HG03565 (cell line): Measurements from ENCODE around the gene UNC5A.

Source experiments
- ATAC-seq: cut with Tn5 transposase; IDR thresholded peaks from one replicate; pipeline ENCODE4 v1.9.1; 2021; ENCODE audit warnings: mild to moderate bottlenecking, moderate library complexity; ENCODE audit not compliant: unreplicated experiment

UNC5A gene

DNA sequence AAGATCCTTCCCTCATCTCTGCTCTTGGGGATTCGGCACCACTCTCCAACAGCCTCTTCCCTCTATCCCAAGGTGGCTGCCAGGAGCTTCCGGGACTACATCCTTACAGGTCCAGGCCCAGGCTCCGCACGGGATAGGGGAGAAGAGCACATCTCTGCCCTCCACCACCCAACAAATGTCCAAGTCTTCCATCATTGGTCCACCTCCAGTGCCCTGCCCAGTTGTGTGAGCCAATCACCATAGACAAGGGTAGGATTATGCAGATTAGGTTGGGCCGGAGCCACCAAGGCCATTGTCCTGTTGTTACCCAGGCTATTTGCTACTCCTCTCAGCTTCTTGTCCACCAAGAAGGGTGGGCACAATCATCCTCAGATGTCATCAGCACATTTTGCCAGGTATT is 9.1 kb downstream of the UNC5A start:
- ATAC-seq = no peak

DNA sequence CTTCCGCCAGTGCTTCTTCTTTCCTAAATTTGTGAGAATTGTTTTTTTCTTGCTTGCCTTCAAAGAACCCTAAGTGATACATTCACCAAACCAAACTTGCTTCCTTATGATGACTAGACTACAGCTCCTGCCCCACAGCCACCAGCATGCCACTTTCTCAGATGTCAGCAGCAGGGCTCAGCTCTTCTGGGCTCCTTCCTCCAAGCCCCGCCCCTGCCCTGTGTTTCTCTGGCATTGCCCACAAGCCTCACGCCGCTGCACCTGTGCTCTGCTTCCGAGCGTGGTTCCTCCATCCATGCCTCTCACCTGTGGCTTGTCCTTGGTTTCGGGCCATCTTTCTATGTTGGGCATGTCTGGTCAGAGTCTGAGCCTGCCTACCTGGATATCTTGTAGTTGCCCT is 10.6 kb downstream of the UNC5A start:
- no peak for ATAC-seq

DNA sequence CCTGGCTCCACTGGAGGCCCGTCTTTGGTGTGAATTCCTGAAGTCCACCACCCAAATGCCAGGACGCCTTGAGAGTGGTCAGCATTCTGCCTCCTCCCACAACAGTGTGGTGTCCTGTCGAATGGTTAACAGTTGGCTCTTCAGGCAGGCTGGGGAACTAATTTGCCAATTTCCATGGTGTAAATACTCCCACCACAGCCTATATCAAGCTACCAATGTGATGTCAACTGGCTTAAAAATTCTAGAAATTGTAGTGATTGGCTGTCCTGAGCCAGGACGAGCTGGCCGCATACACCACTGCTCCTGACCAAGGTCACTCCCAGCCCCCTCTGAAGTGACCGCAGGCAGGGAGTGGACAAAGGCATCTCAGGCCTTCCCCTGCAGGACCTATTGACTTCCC is 11.1 kb downstream of the UNC5A start:
- no peak for ATAC-seq

DNA sequence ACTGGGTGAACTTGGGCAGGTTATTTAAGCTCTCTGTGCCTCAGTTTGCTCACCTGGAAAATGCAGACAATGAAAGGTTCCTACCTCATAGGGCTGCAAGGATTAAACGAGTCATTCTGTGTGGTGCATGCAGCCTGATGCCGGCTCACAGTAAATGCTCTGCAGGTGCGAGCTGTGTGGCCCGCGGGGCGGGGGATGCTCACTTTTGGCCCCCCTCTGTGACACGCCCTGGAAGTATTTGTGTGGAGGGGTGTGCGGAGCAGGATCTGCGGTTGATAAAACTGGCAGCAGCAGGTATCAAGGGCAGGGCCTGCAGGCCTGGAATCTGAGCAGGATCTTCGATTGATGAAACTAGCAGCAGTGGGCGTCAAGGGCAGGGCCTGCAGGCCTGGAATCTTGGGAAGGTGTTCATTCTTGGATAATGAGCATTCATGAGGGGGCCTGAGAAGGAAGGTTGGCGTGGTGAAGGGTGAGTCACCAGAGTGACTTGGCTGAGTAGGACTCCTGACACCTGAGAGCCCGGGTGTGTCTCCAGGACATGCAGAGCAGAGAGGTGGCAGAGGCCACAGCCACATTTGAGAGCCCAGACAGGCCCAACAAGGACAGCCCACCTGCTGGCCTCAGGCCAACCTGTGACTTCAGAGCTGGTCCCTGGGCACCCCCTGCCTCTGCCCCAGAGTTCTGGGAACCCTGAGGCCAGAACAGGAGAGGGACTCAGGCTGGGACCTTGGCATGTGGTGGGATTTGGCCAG is 11.9 kb downstream of the UNC5A start:
- no peak for ATAC-seq

DNA sequence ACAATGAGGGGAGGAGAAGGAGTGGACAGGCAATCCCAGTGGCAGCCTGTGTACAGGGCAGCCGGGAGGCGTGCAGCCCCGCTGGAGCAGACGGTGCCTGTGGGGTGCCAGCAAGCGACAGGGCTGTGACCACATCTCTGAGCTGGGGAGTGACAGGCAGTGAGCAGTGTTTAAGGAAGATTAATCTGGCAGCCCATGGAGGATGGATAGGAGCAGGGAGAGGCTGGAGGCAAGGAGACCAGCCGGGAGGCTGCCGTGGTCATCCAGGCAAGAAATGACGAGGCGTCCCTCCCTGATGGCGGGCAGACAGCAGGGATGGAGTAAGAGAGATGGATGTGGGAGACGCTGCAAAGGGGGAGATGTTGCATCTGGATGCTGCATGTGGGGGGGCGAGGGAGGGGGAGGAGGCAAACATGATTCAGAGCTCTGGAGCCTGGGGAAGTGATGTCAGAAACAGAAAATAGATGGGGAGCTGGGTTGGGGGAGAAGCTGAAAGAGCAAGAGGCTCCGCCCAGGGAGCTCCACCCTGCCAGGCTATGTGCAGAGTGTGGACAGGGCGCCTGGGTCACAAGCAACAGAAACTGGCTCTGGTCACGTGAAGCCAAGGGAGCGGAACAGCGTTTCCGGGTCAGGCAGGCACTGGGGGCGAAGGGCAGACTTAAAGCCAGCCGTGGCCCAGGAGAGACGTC is 12.6 kb downstream of the UNC5A start:
- no peak for ATAC-seq

DNA sequence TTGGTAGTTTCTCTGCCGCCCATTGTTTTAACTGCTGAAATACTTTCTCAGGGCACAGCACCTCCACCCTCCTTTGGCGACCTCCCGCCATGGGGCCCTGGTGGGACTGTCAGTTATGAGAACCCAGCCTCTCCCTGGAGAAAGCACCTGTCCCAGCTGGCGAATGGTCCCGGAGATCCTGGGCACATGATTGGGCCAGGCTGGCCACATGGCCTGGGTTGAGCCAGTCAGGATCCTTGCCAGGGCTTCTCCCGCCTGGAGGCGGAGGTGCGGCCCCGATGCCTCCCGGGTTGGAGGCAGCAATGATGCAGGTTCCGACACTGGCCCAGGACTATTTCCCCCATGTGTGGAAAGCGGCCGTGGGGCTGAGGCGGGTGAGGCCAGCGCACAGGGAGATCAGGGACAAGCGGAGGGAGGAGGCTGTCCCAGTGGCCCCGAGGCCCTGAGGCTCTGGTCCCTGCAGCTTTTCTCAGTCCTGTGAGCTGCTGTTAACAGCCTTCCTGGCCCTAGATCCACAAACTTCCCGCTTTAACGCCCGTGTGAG is 13.6 kb downstream of the UNC5A start:
- no peak for ATAC-seq

DNA sequence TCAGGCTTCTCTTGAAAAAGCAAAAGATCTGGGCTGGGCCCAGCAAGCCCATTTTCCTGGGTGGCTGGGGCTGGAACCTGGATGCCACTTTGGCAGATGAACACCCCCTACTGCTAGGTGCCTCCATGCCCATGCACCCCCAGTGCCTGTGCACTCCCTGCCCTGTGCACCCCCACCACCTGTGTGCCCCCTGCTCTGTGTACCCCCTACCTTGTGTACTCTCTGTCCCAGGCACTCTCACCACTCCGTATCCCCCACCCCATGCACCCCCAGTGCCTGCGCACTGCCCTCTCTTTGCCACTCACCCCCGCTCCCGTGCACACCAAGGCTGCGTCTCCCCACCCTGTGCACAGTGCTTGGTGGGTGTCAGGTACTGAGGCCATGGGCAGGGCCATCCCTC is 14.2 kb downstream of the UNC5A start:
- no peak for ATAC-seq

DNA sequence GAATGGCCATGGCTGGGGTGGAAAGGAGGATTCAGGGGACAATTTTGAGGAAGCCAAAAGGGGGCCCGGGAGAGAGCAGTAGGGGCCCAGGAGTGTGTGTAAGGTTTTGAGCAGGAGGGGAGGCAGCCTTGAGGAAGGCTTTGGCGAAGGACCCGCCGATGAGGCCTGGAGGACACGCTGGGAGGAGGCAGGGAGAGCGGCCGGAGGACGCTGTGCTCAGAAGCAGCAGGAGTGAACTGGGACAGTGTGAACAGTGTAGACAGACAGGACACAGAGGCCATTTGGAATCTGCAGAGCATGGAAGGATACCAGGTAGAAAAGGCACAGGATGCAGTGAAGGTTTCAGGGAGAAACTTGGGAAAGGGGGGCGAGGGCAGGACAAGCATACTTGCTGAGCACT is 14.9 kb downstream of the UNC5A start:
- no peak for ATAC-seq

DNA sequence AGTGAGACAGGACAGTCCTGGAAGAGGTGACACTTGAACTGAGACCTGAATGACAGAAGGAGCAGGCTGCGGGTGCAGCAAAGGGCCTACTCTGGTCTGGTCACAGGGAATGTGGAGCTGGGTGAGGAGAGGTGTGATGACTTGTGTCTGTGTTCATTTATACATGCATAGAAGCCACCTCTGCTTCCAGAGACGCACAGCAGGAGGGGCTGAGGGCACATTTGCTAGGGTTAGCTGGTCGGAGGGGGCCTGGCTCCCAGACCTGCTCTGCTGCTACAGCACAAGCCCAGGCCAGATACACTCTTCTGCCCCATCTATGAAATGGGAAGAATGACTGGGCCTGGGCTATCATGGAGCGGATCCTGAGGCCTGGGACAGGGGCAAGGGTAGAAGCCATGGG is 15.6 kb downstream of the UNC5A start:
- no peak for ATAC-seq

DNA sequence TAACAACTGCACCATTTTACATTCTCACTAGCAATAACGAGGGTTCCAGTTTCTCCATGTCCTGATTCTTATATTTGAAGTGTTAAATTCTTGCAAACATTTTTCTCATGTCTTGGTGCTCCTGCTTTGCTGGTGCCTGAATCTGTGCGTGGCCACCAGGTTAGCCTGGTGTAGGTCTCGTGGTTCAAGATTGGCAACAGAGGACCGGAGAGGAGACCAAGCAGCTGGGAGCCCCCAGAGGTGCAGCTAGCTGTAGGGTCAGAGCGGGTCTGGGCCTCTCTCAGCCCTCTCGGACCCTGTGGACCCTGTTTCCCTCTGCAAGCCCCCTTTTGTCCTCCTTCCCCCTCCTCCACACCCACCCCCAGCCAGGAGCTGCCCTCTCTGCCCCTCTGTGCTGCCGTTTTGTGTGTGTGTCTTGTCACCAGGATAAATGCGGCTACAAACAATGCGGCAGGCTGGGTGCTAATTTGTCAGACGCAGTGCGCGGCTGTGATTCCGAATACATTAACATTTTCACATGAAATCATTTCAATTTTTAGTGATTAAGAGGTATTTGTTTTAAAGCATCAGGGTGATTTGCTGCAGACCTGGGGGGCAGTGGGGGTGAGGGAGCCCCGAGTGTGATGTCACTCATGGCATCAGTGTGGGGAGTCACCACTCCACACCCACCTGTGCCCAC is 17.5 kb downstream of the UNC5A start:
- no peak for ATAC-seq

DNA sequence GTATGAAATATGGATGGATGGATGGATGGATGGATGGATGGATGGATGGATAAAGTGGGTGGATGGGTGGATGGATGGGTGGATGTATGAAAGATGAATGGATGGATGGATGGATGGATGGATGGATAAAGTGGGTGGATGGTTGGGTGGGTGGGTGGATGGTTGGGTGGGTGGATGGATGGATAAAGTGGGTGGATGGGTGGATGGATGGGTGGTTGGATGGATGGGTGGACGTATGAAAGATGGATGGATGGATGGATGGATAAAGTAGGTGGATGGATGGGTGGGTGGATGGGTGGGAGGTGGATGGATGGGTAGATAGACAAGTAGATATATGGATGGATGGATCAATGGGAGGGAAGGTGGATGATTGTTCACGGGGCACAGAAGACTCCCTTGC is 19.0 kb downstream of the UNC5A start:
- ATAC-seq = no peak

DNA sequence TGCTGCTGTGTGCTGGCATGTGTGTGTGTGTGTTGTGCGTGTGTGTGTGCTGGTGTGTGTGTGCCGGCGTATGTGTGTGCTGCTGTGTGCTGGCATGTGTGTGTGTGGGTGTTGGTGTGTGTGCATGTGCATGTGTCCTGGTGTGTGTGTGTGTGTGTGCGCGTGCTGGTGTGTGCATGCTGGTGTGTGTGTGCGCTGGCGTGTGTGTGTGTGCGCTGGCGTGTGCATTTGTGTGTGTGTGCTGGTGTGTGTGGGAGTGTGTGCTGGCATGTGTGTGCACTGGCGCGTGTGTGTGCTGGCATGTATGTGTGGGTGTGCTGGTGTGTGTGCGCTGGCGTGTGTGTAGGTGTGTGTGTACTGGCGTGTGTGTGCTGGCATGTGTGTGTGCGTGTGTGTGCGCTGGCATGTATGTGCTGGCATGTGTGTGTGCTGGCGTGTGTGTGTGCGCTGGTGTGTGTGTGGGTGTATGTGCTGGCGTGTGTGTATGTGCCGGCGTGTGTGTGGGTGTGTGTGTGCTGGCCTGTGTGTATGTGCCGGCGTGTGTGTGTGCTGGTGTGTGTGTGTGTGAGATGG is 20.1 kb downstream of the UNC5A start:
- no peak for ATAC-seq

DNA sequence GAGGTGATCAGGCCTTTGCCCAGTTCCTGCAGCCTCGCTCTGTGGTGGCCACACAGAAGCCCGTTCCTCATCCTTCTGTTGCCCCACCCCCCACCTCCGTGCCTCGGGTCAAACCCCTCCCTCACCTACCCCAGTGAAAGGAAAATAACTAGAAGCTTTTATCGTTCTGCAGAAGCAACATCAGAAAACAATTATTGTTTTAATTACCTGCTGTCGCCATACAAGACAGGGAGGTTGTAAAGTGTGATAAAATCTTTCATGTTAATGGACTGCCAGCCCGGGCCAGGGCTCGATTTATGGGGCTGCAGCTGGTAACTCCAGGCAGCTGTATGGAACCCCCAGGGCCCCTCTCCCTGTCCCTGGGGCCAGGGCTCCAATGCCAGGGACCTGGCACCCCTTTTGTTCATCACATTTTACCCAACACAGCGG is 20.6 kb downstream of the UNC5A start:
- no peak for ATAC-seq

DNA sequence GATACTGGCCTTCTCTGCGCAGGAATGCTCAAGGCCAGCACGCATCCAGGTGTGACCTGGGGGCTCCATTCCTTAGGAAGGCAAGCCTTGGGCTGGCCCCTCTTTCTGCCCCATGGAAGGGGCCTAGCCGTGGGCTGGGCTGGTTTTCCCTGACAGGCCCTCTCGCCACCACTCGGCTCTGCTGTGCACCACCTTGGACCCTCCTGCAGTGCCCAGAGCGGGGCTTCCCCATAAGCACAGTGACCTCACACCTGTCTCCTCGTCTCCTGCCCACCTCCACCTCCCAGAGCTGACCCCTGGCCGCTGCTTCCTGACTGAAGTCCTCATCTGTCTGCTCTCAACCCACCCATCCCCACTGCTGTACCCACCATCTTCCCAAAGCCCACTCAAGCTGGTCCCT is 21.1 kb downstream of the UNC5A start:
- no peak for ATAC-seq

DNA sequence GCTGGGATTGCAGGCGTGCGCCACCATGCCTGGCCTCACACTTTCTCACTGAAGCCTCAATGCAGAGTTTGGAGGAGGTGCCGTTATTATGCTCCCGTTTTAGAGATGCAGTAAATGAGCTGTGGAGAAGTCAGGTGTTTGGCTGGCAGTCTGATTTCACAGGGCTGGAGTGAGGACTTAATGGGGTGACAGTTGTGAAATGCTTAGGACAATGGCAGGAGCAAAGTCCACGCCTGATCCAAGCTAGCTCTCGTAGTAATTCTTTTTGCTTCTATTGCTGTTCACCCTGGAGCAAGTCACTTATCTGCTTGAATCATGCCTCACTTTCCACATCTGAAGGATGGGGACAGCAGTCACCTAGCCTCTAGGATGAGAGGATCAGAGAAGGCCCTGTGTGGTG is 21.8 kb downstream of the UNC5A start:
- ATAC-seq = no peak

DNA sequence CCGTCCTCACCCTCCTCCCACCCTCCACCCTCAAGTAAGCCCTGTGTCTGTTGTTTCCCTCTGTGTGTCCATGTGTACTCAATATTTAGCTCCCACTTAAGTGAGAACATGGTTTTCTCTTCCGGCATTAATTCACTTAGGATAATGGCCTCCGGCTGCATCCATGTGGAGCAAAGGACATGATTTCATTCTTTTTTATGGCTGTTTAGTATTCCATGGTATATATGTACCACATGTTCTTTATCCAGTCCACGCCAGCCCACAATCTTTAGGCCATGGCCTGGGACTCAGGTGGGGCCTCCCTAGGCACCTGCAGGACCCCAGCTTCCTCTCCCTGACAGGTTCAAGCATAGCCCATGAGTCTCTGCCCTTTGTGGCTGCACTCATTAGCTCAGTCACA is 22.9 kb downstream of the UNC5A start:
- no peak for ATAC-seq

DNA sequence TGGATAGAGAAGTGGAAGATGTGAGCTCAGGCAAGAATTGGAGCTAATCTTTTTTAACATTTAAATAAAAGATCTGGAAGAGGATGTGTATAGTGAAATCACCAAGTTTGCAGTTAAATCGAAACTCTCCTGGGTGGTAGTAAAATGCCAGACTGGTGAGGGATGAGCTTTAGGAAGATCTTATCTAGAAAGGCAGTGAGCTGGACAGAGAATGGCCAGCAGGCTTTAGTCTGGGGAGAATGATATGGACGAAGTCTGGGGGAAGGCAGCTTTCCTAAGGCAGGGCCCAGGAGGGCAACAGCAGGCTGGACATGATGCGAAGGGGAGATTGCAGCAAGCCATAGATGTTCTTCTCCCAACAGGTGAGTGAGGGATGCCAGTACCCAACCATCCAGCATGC is 25.6 kb downstream of the UNC5A start:
- ATAC-seq = no peak

DNA sequence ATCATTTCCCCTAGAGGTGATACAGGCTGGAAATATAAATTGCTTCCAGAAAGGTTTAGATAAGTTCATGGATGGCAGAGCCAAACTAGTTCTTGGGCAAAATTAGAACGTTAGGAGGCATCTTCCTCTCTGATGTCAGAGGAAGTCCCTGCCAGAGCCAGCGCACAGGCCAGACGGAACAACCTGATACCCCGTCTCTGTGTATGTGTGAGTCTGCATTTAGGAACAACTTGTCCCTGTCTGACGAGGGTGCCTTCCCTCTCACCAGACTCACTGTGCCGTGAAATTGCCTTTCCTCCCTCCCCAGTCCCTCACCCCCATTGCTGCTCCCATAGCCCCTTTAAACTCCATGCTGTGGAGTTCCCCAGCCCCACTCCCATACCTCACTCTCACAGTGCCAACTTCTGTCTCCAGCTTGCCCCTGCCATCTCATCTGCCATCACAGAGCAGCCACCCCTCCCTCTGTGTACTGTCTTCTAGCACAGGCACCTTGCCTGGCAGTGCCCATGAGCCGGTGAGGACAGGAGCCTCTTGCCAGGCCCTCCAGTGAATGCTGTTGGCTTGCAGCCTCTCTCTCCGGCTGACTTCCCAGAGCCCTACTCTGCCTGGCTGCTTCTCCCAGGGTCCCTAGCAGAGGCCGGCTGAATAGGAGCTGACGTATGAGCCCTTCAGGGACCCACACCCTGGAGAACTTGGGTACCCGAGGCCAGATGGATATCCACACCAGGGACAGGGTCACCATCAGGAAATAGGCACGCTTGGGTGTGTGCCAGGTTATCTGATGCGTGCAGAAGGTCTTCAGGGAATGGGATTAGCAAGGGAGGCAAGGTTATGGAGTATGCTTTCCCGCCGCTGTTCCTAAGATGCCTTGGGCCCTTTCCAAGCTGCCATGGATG is 26.7 kb downstream of the UNC5A start:
- ATAC-seq = no peak

DNA sequence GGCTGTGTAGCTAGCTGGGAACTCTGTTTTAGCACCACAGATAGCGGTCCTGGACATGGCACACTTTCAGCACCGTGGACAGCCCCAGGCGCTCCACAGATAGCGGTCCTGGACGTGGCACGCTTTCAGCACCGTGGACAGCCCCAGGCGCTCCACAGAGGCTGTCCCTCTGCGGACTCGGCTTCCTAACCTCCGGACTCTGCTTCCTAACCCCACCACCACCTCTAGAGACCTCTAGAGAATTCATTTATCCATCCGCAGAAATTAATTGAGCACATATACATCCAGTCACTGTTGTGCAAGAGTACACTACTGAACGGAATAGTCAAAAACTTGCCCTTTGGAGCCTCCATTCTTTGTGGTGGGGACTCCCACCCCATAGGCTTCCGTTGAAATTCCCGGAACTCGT is 27.4 kb downstream of the UNC5A start:
- ATAC-seq = no peak

DNA sequence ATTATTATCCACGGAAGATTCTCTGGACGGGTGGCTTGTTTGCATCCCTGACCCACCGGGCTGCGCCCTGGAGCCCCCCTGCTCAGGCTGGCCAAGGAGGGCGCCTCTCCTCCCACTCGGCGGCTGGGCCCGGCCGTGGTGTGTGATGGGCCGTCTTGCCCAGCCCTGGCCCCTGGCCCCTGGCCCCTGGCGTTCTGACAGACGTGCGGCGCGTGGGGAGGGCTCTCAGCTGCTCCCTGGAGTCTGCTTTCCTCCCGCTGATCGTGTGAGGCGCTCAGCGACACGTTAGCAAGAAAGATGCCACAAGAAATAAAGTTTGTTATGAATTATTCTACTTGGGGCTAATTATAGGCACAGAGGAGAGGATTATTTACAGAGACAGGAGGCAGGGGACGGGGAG is 33.3 kb downstream of the UNC5A start:
- no peak for ATAC-seq

DNA sequence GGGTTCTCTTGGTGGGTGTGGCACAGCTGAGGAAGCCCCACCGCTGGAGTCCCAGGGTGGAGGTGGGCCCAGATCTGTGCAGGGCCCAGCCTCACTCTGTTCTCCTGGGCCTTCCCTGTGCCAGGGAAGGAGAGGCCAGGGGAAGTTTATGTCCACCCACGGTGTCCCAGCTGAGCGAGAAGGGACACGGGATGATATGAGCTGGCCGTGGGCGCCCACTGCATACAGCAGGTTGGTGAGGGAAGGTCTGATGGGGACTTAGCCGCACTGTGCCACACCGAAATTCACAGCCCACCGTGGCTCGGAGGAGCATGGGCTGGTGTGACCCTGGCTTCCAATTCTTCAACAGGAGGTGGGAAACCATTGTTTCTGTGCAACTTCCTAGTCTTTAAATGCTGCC is 33.9 kb downstream of the UNC5A start:
- ATAC-seq = no peak
